Measurements from ENCODE around the gene ZFR2. TPM values are rescaled to one million over a fixed set of nuclear protein-coding genes. Genes with fewer than 3 reads are reported as not detected.

Gene ZFR2
- total RNA-seq, 4 donors from 2014 or later, result not detected

GRCh38 chr19:3813473-3814392, 55.1 kb downstream of the ZFR2 start:
- H3K27me3 ChIP-seq, result no peaks in the 10 kb centered on the region
- no peaks in the 10 kb centered on the region for H3K4me1 ChIP-seq
- TF ChIP-seq CTCF (IDR thresholded peaks at IDR 0.05) (no peak), POLR2A (IDR thresholded peaks at IDR 0.05) (no peak)
- H3K9me3 ChIP-seq, result no peaks in the 10 kb centered on the region
- DNase-seq, result no peak
- no peak overlapping the region for H3K27ac ChIP-seq
- no peaks in the 10 kb centered on the region for H3K36me3 ChIP-seq
- H3K4me3 ChIP-seq, result no peak overlapping the region
- intact Hi-C loops (cut with DNase I; ENCODE audit: low total_unique reads), result no loop called here

DNA sequence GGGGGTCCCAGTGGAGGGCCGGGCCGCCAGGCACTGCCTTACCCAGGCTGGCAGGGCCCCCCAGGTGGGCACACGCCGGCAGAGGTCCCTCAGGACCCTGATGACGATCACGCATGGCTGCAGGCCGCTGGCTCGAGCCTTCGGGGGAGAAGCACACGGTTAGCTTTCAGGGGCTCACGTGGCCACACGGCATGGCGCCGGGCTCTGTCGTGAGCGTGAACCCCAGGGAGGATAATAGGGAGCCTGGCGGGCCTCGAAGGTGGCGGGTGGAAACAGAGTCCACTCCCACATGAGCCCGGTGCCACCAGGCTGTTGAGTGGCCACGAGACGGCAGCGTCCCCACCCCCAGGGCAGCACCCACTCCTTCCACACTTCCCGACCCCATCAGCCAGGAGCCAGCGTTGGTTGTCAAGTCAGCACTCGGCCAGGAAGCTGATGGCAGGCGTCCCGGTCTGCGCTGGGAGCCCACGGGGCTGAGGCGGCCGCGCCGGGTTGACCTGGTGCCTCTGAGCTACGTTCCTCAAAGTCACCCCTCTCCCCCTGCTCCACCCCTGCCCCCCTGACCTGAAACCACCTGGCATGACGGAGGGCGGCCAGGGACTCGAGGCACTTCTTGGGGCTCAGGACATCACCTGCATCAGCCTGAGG, 58.0 kb downstream of the ZFR2 start:
- Histone ChIP-seq H3K4me1 (no peaks in the 10 kb centered on the region), H3K27me3 (no peaks in the 10 kb centered on the region), H3K4me3 (no peak overlapping the region), H3K9me3 (no peaks in the 10 kb centered on the region), H3K27ac (no peak overlapping the region), H3K36me3 (no peaks in the 10 kb centered on the region)
- no peak for DNase-seq
- TF ChIP-seq CTCF (IDR thresholded peaks at IDR 0.05), result no peak
- TF ChIP-seq POLR2A (IDR thresholded peaks at IDR 0.05), result no peak
- intact Hi-C loops (cut with DNase I; ENCODE audit: low total_unique reads), result no loop called here

GRCh38 chr19:3809881-3810707, 58.7 kb downstream of the ZFR2 start:
- no peak overlapping the region for H3K4me3 ChIP-seq
- no peaks in the 10 kb centered on the region for H3K36me3 ChIP-seq
- intact Hi-C loops (cut with DNase I; ENCODE audit: low total_unique reads), result no loop called here
- no peak overlapping the region for H3K27ac ChIP-seq
- H3K27me3 ChIP-seq, result no peaks in the 10 kb centered on the region
- TF ChIP-seq CTCF (IDR thresholded peaks at IDR 0.05) (no peak), POLR2A (IDR thresholded peaks at IDR 0.05) (no peak)
- DNase-seq, result no peak
- H3K4me1 ChIP-seq, result no peaks in the 10 kb centered on the region
- H3K9me3 ChIP-seq, result no peaks in the 10 kb centered on the region

GRCh38 chr19:3808420-3809143, 60.3 kb downstream of the ZFR2 start:
- H3K27me3 ChIP-seq, result no peaks in the 10 kb centered on the region
- H3K4me1 ChIP-seq, result no peaks in the 10 kb centered on the region
- no peaks in the 10 kb centered on the region for H3K9me3 ChIP-seq
- H3K36me3 ChIP-seq, result no peaks in the 10 kb centered on the region
- TF ChIP-seq POLR2A (IDR thresholded peaks at IDR 0.05) (no peak), CTCF (IDR thresholded peaks at IDR 0.05) (no peak)
- intact Hi-C loops (cut with DNase I; ENCODE audit: low total_unique reads), result no loop called here
- no peak for DNase-seq
- no peak overlapping the region for H3K4me3 ChIP-seq
- no peak overlapping the region for H3K27ac ChIP-seq
